ENCODE data around the gene KCNH6. TPM values are rescaled to one million over a fixed set of nuclear protein-coding genes. Genes with fewer than 3 reads are reported as not detected.

Gene KCNH6
- total RNA-seq, 1 donor from 2014 or later: not detected

- peak; percentile 96 for DNase-seq (ENCODE audit: low read depth)
- peak within 1 kb of the TSS; percentile 98 for H3K4me3 ChIP-seq (ENCODE audit: low read depth, low read length)
- no peak for TF ChIP-seq CTCF (conservative IDR thresholded peaks at IDR 0.05; ENCODE audit: low read depth, low read length)
Observed at GRCh38 chr17:63549946-63550816, 27.0 kb downstream of the KCNH6 start, which contains the start of gene DCAF7. Gene DCAF7, plus strand, starts transcription at chr17:63550477. Its CDS starts 201 bp downstream, at chr17:63550678.

- no peak for DNase-seq (ENCODE audit: low read depth)
- TF ChIP-seq CTCF (conservative IDR thresholded peaks at IDR 0.05; ENCODE audit: low read depth, low read length): no peak
- peak overlapping the region; percentile 98 for H3K4me3 ChIP-seq (ENCODE audit: low read depth, low read length)
Observed at GRCh38 chr17:63550817-63551639, 27.9 kb downstream of the KCNH6 start.

- peak overlapping the region; percentile 98 for H3K4me3 ChIP-seq (ENCODE audit: low read depth, low read length)
- no peak for TF ChIP-seq CTCF (conservative IDR thresholded peaks at IDR 0.05; ENCODE audit: low read depth, low read length)
- DNase-seq (ENCODE audit: low read depth): no peak
Observed at GRCh38 chr17:63552211-63552610, 29.1 kb downstream of the KCNH6 start.

- TF ChIP-seq CTCF (conservative IDR thresholded peaks at IDR 0.05; ENCODE audit: low read depth, low read length): no peak
- H3K4me3 ChIP-seq (ENCODE audit: low read depth, low read length): no peak overlapping the region
- no peak for DNase-seq (ENCODE audit: low read depth)
Observed at GRCh38 chr17:63555500-63556156, 32.5 kb downstream of the KCNH6 start.

GRCh38 chr17:63557416-63557815 is 34.3 kb downstream of the KCNH6 start:
- TF ChIP-seq CTCF (conservative IDR thresholded peaks at IDR 0.05; ENCODE audit: low read depth, low read length): no peak
- no peak overlapping the region for H3K4me3 ChIP-seq (ENCODE audit: low read depth, low read length)
- DNase-seq (ENCODE audit: low read depth): no peak

GRCh38 chr17:63558441-63558840 is 35.3 kb downstream of the KCNH6 start:
- TF ChIP-seq CTCF (conservative IDR thresholded peaks at IDR 0.05; ENCODE audit: low read depth, low read length): no peak
- no peak overlapping the region for H3K4me3 ChIP-seq (ENCODE audit: low read depth, low read length)
- no peak for DNase-seq (ENCODE audit: low read depth)

Data from epithelial cell of proximal tubule (primary cell).